SU-DHL-6 (cell line): ENCODE measurements around the gene LYSET.

ENCODE experiments used
- H2AFZ ChIP-seq: fragments of 200-600 bp; sonication (generic); 2 replicates; pipeline ENCODE4 v1.6.1; 2014; ENCODE audit warnings: low read depth, mild to moderate bottlenecking, moderate library complexity, mixed read lengths, antibody characterized with exemption, low read length; ENCODE audit not compliant: severe bottlenecking
- H3F3A ChIP-seq: fragments of 200-600 bp; shearing (Covaris generic); 2 replicates; pipeline ENCODE4 v1.6.0; 2016; ENCODE audit warnings: antibody characterized with exemption, mild to moderate bottlenecking; ENCODE audit not compliant: insufficient read depth
- H3K27ac ChIP-seq: fragments of 200-600 bp; sonication (generic); 2 replicates; pipeline ENCODE4 v1.5.1; 2016; ENCODE audit warnings: low read depth, mild to moderate bottlenecking, low read length, moderate library complexity, mixed read lengths
- H3K27me3 ChIP-seq: fragments of 200-600 bp; sonication (generic), shearing (Covaris generic); 2 replicates; pipeline ENCODE4 v1.6.0; 2014; ENCODE audit warnings: mild to moderate bottlenecking, low read length
- H3K36me3 ChIP-seq: fragments of 200-600 bp; sonication (generic); 2 replicates; pipeline ENCODE4 v1.6.1; 2014; ENCODE audit warnings: mild to moderate bottlenecking, low read length, mixed read lengths
- H3K4me2 ChIP-seq: fragments of 300-600, 200-600 bp; shearing (Covaris generic), sonication (generic); 2 replicates; pipeline ENCODE4 v1.6.0; 2014; ENCODE audit warnings: low read length, low read depth, mild to moderate bottlenecking; ENCODE audit not compliant: poor library complexity, severe bottlenecking
- H3K4me3 ChIP-seq: fragments of 200-600 bp; sonication (generic); 2 replicates; pipeline ENCODE4 v1.5.1; 2014; ENCODE audit warnings: antibody characterized with exemption, low read length, mild to moderate bottlenecking, mixed read lengths; ENCODE audit not compliant: insufficient read depth, poor library complexity, severe bottlenecking
- H3K79me2 ChIP-seq: fragments of 200-600 bp; sonication (generic); 2 replicates; pipeline ENCODE4 v1.6.1; 2014; ENCODE audit warnings: mild to moderate bottlenecking, low read length, moderate library complexity; ENCODE audit not compliant: insufficient read depth
- H3K9ac ChIP-seq: fragments of 200-600 bp; sonication (generic); 2 replicates; pipeline ENCODE4 v1.7.0; 2014; ENCODE audit warnings: mild to moderate bottlenecking, low read length
- H3K9me2 ChIP-seq: fragments of 200-600 bp; sonication (generic); replicated peaks from 2 replicates; pipeline ENCODE4 v1.6.1; 2014; ENCODE audit warnings: low read length; ENCODE audit not compliant: insufficient read depth
- H3K9me3 ChIP-seq: fragments of 200-600 bp; sonication (generic); 2 replicates; pipeline ENCODE4 v1.6.1; 2014; ENCODE audit warnings: low read length, mixed read lengths; ENCODE audit not compliant: insufficient read depth
- H4K20me1 ChIP-seq: fragments of 200-600 bp; sonication (generic); 2 replicates; pipeline ENCODE4 v1.6.1; 2014; ENCODE audit warnings: low read depth, mild to moderate bottlenecking, antibody characterized with exemption, low read length, moderate library complexity, mixed read lengths
- CTCF ChIP-seq: fragments of 200-600 bp; sonication (generic); IDR thresholded peaks from one replicate; pipeline ENCODE4 v1.5.1; 2017; ENCODE audit warnings: antibody characterized with exemption, mild to moderate bottlenecking, low read length, moderate library complexity; ENCODE audit not compliant: insufficient read depth, poor library complexity, severe bottlenecking
- EZH2phosphoT487 ChIP-seq: fragments of 200-600 bp; sonication (generic), shearing (Covaris generic); conservative IDR thresholded peaks from 2 replicates; pipeline ENCODE4 v1.6.1; 2018; ENCODE audit warnings: mild to moderate bottlenecking, antibody characterized with exemption, low read length, moderate library complexity, mixed read lengths

The LYSET gene

DNA sequence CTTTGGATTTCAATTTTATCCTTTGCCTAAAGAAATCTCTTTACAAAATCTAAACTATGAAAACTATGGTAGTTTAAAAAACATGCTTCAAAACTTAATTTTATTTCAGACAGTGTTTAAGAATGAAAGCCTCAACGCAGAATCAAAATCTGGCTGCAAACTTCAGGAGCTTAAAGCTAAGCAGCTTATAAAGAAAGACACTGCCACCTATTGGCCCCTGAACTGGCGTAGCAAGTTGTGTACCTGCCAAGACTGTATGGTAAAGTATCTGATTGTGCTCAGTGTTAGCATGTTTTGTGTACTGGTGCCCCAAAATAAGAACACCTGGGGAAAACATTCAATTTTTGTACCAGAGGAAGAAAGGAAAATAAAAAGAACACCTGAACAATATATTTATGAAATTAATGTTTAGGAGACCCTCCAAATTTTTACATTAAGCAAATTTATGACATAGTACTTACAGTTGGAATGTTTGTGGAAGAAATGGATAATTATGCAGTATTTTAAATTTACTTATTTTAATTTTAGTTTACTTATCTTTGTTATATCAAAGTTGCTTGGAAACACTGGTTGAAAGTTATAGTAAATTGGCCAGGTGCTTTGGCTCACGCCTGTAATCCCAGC lies 34.1 kb downstream of the LYSET start:
- H3K4me2 ChIP-seq: no peak overlapping the region
- H3K9me2 ChIP-seq: no peaks in the 10 kb centered on the region
- H4K20me1 ChIP-seq: no peaks in the 10 kb centered on the region
- no peaks in the 10 kb centered on the region for H3K9me3 ChIP-seq
- peaks cover 26% of the 10 kb centered on the region for H3K36me3 ChIP-seq
- no peak overlapping the region for H3K4me3 ChIP-seq
- TF ChIP-seq CTCF (peak; percentile 65), EZH2phosphoT487 (no peak)
- H3K27me3 ChIP-seq: no peaks in the 10 kb centered on the region
- no peak overlapping the region for H3K9ac ChIP-seq
- no peak overlapping the region for H2AFZ ChIP-seq
- no peaks in the 10 kb centered on the region for H3F3A ChIP-seq
- H3K27ac ChIP-seq: no peak overlapping the region
- no peaks in the 10 kb centered on the region for H3K79me2 ChIP-seq

DNA sequence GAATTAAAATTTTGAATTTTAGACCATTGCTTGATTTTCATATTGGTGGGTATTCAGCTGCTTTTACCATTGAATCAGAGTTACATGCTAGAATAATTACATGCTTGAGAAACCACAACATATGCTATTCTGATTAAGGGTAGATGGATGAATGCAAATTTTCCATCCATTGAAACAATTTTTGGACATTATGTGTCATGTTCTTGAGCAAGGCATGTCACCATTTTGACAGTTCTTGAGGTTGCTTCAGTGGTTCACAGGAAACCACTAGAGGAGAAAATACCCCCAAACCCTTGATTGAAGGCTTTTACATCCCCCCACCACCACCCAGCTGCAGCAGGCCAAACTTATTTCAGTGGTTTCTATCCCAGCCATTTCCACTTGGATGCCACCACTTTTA lies 35.4 kb downstream of the LYSET start:
- peaks cover 22% of the 10 kb centered on the region for H3K36me3 ChIP-seq
- TF ChIP-seq EZH2phosphoT487 (no peak), CTCF (no peak)
- H3K9me2 ChIP-seq: no peaks in the 10 kb centered on the region
- H3K9ac ChIP-seq: no peak overlapping the region
- H3K9me3 ChIP-seq: no peaks in the 10 kb centered on the region
- peak overlapping the region; percentile 51; the same call in 1 of the 2 replicates for H3K27ac ChIP-seq
- no peak overlapping the region for H2AFZ ChIP-seq
- H3K27me3 ChIP-seq: no peaks in the 10 kb centered on the region
- no peaks in the 10 kb centered on the region for H3F3A ChIP-seq
- H3K4me3 ChIP-seq: no peak overlapping the region
- H3K4me2 ChIP-seq: no peak overlapping the region
- H3K79me2 ChIP-seq: no peaks in the 10 kb centered on the region
- no peaks in the 10 kb centered on the region for H4K20me1 ChIP-seq

DNA sequence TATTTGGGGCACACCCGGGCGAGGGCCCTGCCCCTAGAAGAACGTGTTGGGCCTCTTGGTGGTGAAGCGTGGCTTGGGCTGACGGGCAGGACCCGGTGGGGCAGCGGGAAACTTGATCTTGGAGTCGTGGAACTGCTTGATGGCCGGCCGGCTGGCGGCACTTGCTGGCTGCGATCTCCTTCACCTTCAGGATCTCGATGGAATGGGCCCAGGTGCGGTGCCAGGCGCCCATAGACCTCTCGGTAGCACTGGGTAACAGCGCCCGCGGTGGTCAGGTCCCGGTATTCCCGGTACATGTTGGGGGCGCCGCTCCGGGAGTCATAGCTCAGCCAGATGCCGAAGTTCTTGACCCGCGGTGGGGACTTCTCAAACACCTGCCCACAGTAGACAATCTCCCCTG lies 38.4 kb downstream of the LYSET start:
- Histone ChIP-seq H3F3A (no peaks in the 10 kb centered on the region), H3K27me3 (no peaks in the 10 kb centered on the region), H3K36me3 (peaks cover 34% of the 10 kb centered on the region), H3K27ac (no peak overlapping the region), H4K20me1 (no peaks in the 10 kb centered on the region; the same call in 1 of the 2 replicates), H3K4me2 (no peak overlapping the region), H3K79me2 (no peaks in the 10 kb centered on the region), H3K9me3 (no peaks in the 10 kb centered on the region), H3K9ac (no peak overlapping the region), H3K4me3 (no peak overlapping the region), H2AFZ (no peak overlapping the region), H3K9me2 (no peaks in the 10 kb centered on the region)
- no peak for TF ChIP-seq CTCF
- no peak for TF ChIP-seq EZH2phosphoT487
